Progenitor cell of endocrine pancreas (in vitro differentiated cells): ENCODE data around the gene PARD3. TPM values are rescaled to one million over a fixed set of nuclear protein-coding genes. Genes with fewer than 3 reads are reported as not detected.

ENCODE experiments used
- DNase-seq: peaks from one replicate; pipeline ENCODE4 v3.0.0; 2021; ENCODE audit warnings: low spot score; ENCODE audit not compliant: unreplicated experiment
- H3K27ac Mint-ChIP-seq: 2 replicates; pipeline ENCODE4 v1.8.0; 2021; ENCODE audit warnings: mild to moderate bottlenecking, moderate library complexity, mixed read lengths
- H3K27me3 Mint-ChIP-seq: 2 replicates; pipeline ENCODE4 v1.8.0; 2021; ENCODE audit warnings: mixed read lengths
- H3K36me3 Mint-ChIP-seq: 2 replicates; pipeline ENCODE4 v1.8.0; 2022; ENCODE audit warnings: mixed read lengths; ENCODE audit not compliant: insufficient read depth
- H3K4me1 Mint-ChIP-seq: 2 replicates; pipeline ENCODE4 v1.8.0; 2021; ENCODE audit warnings: low read depth, mixed read lengths
- H3K4me3 Mint-ChIP-seq: 2 replicates; pipeline ENCODE4 v1.8.0; 2021; ENCODE audit warnings: low read depth, mild to moderate bottlenecking, moderate library complexity, mixed read lengths
- H3K9me3 Mint-ChIP-seq: 2 replicates; pipeline ENCODE4 v1.8.0; 2021; ENCODE audit warnings: low read depth, mixed read lengths
- total RNA-seq: library from RNA; stranded (reverse); gene quantifications from 2 replicates; pipeline ENCODE4 v1.2.1, GENCODE V29; 2021
- TF ChIP-seq, protein P1 (sequence below): fragments of 200-600 bp; sonication (generic); IDR thresholded peaks from one replicate; pipeline ENCODE4 v1.5.0; 2021; ENCODE audit warnings: antibody characterized with exemption, mild to moderate bottlenecking; ENCODE audit not compliant: unreplicated experiment

The PARD3 gene
- total RNA-seq, 1 donor from 2014 or later: 85.3 TPM

DNA sequence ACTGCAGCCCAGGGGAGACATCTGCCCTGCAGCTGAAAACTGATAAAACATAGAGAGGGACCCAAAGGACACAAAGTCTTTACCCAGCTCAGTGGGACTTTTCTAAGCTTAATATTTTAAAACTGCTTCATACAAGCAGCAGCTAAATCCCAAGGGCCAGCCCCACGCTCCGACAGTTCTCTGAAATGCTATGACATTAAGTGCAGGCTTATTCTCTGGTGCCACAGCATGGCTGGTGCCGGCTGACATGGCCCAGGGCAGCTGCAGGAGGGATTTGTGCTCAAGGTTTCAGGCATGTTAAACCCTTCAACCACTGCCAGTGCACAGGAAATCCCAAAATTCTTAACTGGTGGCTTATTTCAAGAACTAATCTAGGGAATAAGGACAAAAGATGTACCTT lies 170.9 kb downstream of the PARD3 start:
- Mint-ChIP-seq H3K27ac (no peak overlapping the region), H3K27me3 (no peaks in the 10 kb centered on the region), H3K4me3 (no peak overlapping the region), H3K4me1 (peaks cover 9% of the 10 kb centered on the region), H3K36me3 (no peaks in the 10 kb centered on the region), H3K9me3 (no peaks in the 10 kb centered on the region)
- no peak for DNase-seq
- TF ChIP-seq, protein P1, sequence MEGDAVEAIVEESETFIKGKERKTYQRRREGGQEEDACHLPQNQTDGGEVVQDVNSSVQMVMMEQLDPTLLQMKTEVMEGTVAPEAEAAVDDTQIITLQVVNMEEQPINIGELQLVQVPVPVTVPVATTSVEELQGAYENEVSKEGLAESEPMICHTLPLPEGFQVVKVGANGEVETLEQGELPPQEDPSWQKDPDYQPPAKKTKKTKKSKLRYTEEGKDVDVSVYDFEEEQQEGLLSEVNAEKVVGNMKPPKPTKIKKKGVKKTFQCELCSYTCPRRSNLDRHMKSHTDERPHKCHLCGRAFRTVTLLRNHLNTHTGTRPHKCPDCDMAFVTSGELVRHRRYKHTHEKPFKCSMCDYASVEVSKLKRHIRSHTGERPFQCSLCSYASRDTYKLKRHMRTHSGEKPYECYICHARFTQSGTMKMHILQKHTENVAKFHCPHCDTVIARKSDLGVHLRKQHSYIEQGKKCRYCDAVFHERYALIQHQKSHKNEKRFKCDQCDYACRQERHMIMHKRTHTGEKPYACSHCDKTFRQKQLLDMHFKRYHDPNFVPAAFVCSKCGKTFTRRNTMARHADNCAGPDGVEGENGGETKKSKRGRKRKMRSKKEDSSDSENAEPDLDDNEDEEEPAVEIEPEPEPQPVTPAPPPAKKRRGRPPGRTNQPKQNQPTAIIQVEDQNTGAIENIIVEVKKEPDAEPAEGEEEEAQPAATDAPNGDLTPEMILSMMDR: no peak

DNA sequence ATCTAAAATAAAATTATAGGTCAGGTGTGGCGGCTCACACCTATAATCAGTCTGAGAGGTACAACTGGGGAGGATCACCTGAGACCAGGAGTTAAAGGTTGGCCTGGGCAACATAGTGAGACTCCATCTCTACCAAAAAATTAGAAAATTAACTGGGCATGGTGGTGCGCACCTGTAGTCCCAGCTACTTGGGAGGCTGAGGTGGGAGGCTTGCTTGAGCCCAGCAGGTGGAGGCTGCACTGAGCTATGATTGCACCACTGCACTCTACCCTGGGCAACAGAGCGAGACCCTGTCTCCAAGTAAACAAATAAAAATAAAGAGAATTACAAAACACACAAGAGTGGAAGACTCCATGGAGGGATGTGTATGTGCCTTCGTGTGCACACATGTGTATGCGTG lies 171.5 kb downstream of the PARD3 start:
- no peaks in the 10 kb centered on the region for H3K27me3 Mint-ChIP-seq
- peaks cover 7% of the 10 kb centered on the region for H3K4me1 Mint-ChIP-seq
- no peak overlapping the region for H3K27ac Mint-ChIP-seq
- TF ChIP-seq, protein P1: no peak
- H3K9me3 Mint-ChIP-seq: no peaks in the 10 kb centered on the region
- H3K36me3 Mint-ChIP-seq: no peaks in the 10 kb centered on the region
- DNase-seq: no peak
- H3K4me3 Mint-ChIP-seq: no peak overlapping the region

DNA sequence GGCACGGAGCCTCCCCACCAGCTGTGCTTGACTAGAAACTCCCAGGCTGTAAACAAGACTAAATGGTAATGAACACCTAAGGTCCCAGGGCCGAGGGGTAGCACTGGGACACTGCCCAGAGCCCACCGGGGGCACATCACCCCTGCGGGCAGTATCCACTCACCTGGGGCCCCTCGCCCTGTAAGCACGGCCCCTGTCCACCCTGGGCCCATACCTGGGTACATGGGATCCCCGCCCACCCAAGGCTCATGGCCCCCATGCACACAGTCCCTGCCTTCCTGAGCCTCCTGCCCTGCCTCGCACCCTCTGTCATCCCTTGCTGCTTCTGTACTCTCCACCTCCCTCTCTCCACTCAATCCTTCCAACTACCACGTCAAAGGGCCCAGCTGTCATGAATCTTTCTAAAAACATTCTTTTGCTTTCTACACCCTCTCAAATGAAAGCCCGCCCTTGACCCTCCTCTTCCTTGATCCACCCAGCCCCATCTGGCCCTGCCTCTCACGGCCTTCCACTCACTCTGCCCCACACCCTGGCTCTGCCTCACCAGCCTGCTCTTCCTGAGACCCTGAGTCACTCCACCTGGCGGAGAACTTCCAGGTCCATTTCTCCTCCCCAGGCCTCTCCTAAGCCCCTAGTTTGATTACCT lies 173.1 kb downstream of the PARD3 start:
- Mint-ChIP-seq H3K4me3 (no peak overlapping the region), H3K27me3 (no peaks in the 10 kb centered on the region), H3K4me1 (peaks cover 18% of the 10 kb centered on the region), H3K9me3 (no peaks in the 10 kb centered on the region), H3K36me3 (no peaks in the 10 kb centered on the region), H3K27ac (peak overlapping the region; percentile 73)
- TF ChIP-seq, protein P1: no peak
- DNase-seq: no peak

DNA sequence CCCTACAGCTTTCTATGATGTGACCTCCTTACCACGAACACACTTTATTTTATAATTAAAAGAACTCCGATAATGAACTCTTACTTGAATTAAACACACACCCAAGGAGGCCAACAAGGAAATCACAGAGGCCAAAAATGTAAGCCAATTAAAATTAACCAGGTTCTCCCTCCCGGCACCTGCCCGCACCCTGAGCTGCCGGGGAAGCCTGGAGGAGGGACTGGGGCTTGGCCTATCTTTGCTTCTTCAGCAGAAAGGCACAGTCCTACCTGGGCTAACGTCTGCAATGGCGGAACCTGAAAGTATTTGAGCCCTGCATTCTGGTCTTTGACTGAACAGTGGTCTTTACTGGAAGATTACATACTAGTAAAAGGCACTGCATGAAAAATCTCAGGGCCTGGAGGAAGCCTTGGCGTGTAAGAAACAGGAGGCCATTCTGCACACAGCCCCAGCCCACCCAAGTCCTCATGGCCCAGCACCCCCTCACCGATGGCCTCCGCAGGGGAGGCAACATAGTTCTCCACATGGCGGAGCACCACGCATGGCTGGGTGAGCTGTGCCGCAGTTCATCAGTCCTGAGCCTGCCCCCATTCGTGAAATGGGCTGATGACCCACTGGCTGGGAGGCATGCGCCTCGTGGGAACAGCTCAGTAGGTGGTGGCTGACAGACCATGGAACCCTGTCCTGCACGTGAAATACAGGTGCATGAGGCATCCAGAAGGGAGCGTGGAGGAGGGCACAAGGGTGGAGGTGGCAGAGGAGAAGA lies 173.8 kb downstream of the PARD3 start:
- no peaks in the 10 kb centered on the region for H3K36me3 Mint-ChIP-seq
- H3K4me1 Mint-ChIP-seq: peaks cover 25% of the 10 kb centered on the region
- no peaks in the 10 kb centered on the region for H3K9me3 Mint-ChIP-seq
- no peak overlapping the region for H3K27ac Mint-ChIP-seq
- no peaks in the 10 kb centered on the region for H3K27me3 Mint-ChIP-seq
- no peak for DNase-seq
- TF ChIP-seq, protein P1: no peak
- no peak overlapping the region for H3K4me3 Mint-ChIP-seq

DNA sequence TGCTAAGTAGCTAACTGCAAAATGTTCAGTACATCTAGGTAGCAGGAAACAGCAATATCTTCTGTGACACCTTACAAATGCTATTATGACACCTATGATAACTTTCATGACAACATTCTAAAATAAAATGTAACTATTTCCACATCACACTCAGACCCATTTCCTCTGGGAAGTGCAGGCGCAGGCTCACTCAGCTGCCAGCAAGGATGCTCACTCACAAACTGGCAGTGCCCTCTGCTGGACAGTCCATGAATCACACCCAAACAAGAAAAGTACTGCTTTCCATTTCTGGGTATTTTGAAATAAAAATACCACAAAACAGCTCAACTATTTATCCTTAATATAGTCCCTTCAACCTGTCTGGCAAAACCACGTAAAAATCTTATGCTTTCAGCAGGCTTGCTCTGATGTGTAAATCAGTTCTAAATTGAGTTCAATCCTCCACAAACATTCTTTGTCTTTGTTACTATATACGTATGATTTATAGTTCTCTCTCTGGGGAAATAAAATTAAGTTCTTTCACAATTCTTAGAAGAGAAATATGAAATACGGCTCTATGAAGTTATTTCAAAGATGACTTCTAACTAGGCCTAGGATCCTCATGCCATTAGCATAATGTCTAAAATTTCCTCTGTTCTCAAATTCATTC lies 176.6 kb downstream of the PARD3 start:
- Mint-ChIP-seq H3K9me3 (no peaks in the 10 kb centered on the region), H3K36me3 (peaks cover 7% of the 10 kb centered on the region), H3K4me1 (peaks cover 31% of the 10 kb centered on the region), H3K27ac (peak overlapping the region; percentile 50), H3K4me3 (no peak overlapping the region), H3K27me3 (no peaks in the 10 kb centered on the region)
- peak; percentile 69 for DNase-seq
- TF ChIP-seq, protein P1: peak; percentile 94
